Cardiac fibroblast (primary cell): ENCODE results near the gene ARHGEF3.

Experiments
- DNase-seq, 2 donors: peaks; one replicate each; pipeline versions ENCODE4 v3.0.0 to v3.0.0-alpha.2; 2010; ENCODE audit warnings: low read depth in 2 of 2
- H3K4me3 ChIP-seq, 2 donors: replicated peaks in 1 of 2; 1 replicate in 1 of 2; 2 replicates in 1 of 2; pipeline ENCODE4 v1.5.1; 2011; ENCODE audit warnings: low read depth in 2 of 2, low read length in 2 of 2, mild to moderate bottlenecking in 2 of 2, moderate library complexity in 1 of 2
- CTCF ChIP-seq: IDR thresholded peaks from one replicate; pipeline ENCODE4 v1.5.1; 2011; ENCODE audit warnings: low read depth, mild to moderate bottlenecking, low read length, inconsistent platforms

ARHGEF3 gene, protein sequence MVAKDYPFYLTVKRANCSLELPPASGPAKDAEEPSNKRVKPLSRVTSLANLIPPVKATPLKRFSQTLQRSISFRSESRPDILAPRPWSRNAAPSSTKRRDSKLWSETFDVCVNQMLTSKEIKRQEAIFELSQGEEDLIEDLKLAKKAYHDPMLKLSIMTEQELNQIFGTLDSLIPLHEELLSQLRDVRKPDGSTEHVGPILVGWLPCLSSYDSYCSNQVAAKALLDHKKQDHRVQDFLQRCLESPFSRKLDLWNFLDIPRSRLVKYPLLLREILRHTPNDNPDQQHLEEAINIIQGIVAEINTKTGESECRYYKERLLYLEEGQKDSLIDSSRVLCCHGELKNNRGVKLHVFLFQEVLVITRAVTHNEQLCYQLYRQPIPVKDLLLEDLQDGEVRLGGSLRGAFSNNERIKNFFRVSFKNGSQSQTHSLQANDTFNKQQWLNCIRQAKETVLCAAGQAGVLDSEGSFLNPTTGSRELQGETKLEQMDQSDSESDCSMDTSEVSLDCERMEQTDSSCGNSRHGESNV

GRCh38 chr3:56801662-56802377 lies at the start of gene ARHGEF3:
Gene ARHGEF3 (minus strand): TSS chr3:56801949. CDS start chr3:56801798, 151 bp downstream.
- peak within 1 kb of the TSS; percentile 86 to 96 for H3K4me3 ChIP-seq
- DNase-seq, result peak; percentile 71 to 82
- TF ChIP-seq CTCF, result peak; percentile 46

DNA sequence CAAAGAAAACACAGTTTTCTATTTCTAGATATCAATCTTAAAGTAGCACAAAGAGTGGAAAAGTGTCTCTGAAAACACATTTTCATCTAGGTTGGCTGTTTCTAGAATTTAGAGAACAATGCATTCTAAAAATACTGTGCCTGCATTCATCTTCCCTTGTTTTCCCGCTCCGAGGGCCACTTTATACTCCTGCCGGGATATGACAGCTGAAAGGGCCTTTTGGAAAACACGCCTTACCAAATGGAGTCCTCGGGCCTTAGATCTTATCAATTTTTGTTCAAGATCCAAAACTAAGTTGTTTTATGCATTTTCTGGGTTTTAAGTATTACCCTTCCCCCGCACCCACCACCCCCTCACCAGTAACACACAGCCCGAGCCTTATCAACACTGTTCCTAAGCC lies 47.9 kb upstream of the ARHGEF3 start:
- no peak for TF ChIP-seq CTCF
- DNase-seq, result no peak
- H3K4me3 ChIP-seq, result no peak overlapping the region

- H3K4me3 ChIP-seq, result no peak overlapping the region
- TF ChIP-seq CTCF, result no peak
- DNase-seq, result peak in 1 of 2 donors; percentile 7
Measured at GRCh38 chr3:56845505-56845904, 43.8 kb upstream of the ARHGEF3 start.

DNA sequence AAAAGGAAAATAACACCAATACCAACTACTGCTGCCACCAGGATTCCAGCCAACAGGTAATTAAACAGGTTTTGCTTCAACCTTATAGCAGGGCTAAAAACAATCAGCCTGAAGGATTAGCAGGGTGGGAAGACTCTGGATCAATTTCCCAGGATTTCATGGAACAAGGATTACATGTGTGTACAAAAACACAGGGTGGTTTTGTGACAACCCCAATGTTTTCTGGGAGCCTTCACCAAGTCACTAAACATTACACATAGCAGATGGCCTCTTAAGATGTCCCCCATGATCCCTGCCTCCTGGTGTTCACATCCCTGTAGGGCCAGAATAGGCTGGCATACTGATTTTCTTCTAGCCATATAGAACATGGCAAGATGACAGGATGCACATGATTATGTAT lies 42.8 kb upstream of the ARHGEF3 start:
- TF ChIP-seq CTCF, result no peak
- H3K4me3 ChIP-seq, result no peak overlapping the region
- no peak for DNase-seq

DNA sequence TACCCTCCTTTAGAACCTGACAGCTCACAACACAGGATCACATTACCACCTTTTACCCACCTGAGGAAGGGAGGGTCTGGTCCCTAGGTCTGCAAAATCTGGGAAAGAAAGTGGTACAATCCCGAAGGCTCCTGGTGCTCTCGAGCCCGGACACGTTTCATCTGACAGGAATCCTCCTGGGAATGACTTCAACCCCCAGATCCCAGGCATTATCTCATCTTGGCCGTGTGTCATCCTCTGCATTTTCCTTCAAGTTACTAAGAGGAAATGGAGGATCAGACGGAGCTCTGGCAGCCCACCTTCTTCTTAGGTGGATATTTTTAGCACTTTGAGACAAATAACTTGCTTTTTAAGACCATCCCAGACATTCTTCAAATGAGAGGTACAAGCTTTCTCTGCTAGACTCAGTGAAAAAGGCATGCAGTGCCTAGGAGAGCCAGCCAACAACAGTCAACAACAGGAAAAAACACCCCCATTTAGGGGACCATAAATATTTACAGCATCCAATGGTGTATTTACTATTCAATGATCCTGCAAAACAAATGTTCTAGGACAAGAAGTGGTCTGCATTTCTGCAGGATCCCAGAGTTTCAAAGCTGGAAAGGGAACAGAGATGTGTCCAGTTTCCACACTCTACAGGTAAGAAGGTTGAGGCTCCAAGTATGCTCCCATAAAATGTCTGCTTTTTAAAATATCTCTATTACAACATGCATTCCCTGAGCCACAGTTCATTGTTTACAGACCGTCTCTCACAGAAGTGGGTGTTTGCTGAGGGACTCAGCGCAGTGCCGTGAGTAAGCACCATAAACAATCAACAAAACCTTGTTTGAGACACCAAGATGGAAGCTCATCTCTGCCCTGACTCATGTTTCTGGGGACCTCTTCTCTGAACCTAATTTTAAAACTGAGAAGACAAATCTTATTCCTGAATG lies 38.3 kb upstream of the ARHGEF3 start:
- no peak for TF ChIP-seq CTCF
- no peak overlapping the region for H3K4me3 ChIP-seq
- peak; percentile 28 to 83 for DNase-seq

DNA sequence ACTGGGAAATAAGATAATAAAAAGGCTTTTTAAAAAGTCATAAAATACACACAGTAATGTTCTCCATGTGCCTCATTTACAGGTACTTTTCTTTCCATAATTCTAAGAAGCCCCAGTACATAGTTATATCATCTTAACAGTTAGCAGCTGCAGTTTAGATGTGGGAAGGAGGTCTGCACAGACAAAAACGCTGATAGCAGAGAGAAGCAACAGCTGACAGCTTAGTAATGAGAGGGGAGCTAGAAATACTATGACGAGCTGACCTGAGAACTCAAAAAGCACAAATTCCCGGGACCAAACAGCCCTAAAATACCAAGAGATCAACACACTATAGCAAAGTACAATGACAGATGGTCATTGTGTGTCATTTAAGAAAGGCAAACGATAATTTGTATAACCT lies 36.7 kb upstream of the ARHGEF3 start:
- TF ChIP-seq CTCF, result no peak
- no peak for DNase-seq
- no peak overlapping the region for H3K4me3 ChIP-seq
